NCI-H187 (cell line): Measurements from ENCODE around the gene CD3E.
"Not testable (repeated sequence)": the region's sequence is repeated elsewhere in the genome, so short reads cannot be mapped to it uniquely, and the experiment has no call there.

ENCODE experiments used
- DNase-seq, 2 experiments: peaks; one replicate each; lab custom pipeline; 2025; lab: John Stamatoyannopoulos, UW

The CD3E gene

DNA sequence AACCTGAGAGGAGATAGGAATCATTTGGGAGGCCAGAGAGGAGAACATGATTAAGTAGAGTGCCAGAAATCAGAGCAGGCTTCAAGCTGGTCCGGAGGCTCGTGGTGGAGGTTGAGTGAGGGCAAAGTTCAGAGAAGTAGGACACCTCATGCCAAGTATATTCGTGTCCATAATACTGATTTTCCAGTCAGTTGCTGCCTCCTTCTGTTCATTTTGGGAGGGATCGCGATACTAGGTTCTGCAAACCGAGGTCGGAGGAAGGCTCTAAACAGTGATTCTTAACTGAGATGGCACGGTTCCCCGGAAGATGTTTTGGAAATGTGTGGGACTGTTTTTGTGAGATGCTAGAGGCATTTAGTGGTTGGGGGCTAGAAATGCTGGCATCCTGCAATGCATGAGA, 13.6 kb upstream of the CD3E start:
- no peak for DNase-seq

DNA sequence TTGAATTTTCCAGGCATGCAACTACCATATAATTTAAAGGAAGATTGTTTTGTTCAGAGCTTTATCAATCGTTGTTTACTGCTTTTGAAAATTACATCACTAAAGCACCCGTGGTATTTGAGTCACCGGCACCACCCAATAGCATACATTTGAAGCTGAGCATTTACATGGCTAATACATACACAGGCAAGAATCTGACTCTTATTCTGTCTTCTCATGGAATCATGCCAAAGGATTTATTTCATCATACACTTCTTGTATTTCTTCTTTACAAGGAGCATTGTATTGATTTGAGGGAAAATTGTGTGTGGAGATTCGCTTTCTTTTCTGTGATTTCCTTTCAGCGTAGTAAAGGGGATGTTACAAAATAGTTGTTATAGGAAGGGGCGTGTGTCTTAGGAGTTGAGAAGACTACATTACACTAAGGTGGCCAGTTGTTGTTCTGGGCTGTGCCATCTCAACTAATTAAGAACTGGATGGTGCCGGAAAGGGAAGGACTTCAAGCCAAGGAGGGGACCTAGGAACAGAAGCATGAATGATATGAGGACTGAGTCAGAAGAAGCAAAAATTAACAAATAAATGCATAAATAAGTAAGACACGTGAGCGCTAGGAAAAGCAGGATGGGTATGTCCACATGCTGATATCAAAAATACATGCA, 12.9 kb upstream of the CD3E start:
- no peak for DNase-seq

DNA sequence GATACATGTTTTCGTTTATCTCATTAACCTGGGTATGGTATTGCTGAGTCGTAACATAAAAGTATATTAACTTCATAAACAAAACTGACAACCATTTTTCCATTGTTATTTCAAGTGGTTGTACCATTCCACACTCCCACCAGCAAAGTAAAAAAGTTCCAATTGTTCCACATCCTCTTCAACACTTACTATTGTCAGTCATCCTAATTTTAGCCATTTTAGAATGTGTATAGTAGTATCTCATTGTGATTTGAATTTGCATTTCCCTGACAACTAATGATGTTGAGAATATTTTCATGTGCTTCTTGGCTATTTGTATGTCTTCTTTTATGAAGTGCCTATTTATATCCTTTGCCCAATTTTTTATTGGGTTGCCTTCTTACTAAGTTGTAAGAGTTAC, 10.5 kb upstream of the CD3E start:
- DNase-seq: no peak

DNA sequence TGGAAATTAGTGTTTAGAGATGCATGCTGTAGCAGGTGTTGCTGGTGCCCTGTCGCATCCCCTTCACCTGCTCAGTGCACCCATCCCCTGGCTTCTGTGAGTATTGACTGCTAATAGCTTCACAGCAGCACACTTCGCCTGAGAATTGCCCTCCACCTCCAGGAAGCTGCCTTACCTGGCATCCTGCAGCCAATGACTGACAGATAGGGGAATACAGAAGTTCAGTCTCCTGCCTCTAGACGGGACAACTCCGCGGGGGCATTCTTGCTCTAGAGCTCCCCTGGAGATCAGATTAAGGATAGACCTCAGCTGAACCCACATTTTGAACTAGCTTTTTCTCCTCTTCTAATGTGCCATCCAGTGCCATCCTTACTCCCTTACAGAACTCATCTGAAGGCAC, 9.3 kb upstream of the CD3E start:
- DNase-seq: no peak

DNA sequence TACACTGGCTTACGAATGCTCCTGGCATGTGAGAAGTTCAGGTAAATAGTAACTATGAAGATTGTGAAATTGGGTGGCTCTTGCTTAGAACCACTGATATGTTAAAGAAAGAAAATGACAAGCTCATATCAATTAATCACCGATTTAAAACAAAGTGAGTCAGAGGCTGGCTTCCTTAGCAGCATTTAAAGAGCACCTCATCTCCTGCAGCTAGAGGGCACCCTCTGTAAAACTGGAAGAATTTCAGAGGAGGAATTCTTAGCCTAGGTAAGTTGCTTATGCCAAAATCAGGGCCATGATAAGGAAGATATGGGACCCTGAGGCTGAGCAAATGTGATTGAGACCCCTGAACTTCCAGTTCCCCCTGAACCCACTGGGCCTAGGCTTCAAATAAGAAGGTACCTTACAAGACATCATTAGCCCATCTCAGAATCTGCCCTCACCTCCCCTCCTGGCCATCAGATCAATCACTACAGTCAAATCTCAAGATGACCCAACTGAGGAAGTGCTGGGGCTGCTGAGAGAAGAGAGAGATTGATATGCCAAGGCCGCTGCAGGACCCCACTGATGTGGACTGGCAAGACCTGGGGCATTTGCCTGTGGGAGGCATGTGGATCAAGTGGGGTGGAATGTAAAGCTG, 8.6 kb upstream of the CD3E start:
- DNase-seq: no peak

DNA sequence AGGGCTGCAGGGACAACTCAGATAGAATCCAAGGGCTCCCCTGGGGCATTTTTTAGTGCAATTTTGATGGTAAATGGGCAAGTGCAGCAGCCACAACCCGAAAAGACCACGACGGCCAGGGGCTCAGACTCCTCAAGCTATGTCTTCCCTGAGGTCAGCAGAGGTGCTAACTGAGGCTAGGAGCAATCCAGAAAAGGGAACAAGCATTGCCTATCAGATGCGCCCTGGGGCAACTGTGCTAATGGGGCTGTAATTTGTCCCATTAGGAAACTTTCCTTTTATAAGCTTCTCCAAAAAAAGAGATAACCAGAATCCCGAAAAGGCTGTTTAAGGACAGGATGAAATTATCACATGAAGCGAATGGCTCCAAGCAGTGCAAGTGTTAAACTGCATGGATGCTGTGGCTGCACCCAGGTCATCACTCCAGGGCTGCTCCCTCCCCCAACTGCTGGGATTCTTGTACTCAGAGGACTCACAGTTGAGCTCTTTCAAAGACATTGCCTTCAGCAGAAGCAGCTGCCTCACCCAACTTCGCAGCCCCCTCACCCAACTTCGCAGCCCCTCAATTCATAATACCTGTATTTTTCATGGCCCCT, 2.8 kb upstream of the CD3E start:
- DNase-seq: no peak

DNA sequence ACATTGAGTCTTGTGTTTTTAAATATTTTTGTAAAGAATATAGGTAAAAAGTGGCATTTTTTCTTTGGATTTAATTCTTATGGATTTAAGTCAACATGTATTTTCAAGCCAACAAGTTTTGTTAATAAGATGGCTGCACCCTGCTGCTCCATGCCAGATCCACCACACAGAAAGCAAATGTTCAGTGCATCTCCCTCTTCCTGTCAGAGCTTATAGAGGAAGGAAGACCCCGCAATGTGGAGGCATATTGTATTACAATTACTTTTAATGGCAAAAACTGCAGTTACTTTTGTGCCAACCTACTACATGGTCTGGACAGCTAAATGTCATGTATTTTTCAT, 333 bp upstream of the CD3E start:
- DNase-seq: no peak

DNA sequence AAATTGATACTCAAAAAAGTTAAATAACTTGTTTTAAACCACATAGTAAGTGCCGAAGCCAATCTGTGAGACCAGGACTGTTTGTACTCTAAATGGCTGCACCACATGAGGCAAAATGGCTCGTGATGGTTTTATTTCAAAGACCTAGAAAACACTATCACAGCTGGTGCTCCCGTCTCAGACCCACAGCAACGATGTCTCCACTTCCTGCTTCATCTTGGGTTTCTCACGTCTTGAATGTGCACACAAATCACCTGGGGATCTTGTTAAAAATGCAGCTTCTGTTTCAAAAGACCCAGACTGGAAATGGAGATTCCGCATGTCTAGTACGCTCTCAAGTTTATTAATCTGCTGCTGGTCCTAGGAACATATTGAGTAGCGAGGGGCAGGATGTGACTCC, 1.2 kb downstream of the CD3E start:
- DNase-seq: no peak

DNA sequence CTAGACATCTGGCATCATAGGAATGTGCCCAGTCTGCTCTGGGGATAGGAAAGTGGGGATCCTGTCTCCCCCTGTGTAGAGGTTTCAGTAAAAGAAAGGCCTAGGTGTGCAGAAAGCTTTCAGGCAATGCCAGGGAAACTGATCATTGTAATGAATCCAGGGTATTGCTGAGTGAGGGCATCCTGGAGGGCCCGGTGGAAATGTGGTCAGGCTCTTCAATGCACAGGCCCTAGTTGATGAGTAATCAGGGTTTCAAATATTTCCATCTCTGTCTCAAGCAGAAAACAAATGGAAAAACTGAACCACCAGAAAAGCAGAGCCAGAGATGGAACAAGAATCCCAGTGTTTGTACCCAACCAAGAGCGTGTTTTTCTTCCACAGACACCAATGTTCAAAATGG, 2.0 kb downstream of the CD3E start:
- DNase-seq: no peak

DNA sequence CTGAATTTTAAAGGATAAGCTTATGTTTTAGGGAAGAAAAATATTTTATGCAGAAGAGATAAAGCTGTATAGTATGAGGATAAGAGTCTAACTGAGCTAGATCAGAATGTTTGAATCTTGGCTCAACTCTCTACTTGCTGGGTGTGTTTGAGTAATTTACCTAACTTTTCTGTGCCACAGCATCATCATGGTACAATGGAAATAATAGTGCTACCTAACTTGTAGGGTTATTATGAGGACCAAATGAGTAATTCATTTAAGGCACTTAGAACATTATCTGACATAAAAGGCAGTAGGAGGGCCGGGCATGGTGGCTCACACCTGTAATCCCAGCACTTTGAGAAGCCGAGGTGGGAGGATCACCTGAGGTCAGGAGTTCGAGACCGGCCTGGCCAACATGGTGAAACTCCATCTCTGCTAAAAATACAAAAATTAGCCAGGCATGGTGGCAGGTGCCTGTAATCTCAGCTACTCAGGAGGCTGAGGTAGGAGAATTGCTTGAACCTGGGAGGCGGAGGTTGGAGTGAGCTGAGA, 4.5 kb downstream of the CD3E start:
- DNase-seq: not testable (repeated sequence)

DNA sequence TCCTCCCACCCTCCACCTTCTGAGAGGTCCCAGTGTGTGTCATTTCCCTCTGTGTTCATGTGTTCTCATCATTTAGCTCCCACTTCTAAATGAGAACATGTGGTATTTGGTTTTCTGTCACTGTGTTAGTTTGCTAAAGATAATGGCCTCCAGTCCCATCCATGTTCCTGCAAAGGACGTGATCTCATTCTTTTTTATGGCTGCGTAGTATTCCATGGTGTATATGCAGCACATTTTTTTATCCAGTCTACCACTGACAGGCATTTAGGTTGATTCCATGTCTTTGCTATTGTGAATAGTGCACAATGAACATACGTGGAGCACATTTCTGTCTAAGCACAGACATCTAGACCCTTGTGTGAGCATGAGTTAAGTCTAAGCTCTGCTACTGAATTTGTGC, 5.7 kb downstream of the CD3E start:
- no peak for DNase-seq

DNA sequence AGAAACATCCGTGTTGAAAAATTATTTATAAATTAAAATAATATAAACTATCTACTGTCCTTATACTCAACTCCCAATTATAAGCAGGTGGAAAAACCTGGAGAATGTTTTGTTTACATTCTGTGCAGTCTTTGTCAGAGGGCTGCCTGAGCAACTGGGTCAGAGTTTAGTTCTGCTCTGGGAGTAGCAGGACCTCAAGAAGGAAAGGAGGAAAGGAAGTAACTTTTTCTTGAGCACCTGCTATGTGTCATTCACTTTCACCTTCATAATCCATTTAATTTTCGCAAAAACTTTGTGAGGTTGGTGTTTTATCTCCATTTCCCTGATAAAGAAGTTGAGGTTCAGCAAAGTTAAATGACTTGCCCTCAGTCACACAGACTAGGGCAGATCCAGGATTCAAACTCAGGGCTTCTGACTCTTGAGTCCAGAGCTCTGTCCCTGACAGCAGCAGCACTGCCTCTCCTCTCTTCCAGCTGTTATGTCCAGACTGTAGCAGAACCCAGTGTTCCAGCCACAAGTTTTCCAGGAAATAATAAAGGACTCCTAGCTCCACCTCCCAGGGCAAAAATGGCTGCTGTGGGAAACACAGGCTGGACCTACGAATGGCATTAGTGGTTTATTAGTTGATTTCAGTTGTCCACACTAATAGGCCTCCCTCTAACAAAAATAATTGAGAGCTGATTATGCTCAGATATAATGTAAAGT, 6.4 kb downstream of the CD3E start:
- DNase-seq: no peak

DNA sequence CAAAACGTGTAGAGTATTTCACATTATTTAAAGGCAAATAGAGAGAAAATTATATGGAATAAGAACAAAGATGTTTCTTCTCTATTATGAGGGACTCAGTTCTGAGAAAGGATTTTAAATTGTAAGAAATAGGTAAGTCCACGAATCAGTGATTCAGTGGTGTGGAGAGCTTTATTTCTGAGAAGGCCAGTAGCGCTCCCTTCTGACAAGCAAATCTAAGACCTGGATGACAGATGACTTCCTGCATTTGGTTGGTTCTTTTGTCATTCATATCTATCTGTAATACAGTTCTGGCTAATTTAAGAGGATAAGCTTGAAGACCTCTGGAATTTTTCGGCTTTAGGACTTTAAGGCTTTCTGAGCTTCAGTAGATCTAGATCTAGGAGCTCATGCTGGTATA, 7.0 kb downstream of the CD3E start:
- DNase-seq: no peak

DNA sequence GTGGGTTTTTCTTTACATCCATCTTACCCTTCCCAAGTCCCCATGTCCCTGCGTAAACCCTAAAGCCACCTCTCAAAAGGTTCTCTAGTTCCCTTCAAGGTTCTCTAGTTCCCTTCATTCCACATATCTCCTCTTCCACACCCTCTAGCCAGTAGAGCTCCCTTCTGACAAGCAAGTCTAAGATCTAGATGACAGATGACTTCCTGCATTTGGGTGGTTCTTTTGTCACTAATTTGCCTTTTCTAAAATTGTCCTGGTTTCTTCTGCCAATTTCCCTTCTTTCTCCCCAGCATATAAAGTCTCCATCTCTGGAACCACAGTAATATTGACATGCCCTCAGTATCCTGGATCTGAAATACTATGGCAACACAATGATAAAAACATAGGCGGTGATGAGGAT, 7.8 kb downstream of the CD3E start:
- no peak for DNase-seq

DNA sequence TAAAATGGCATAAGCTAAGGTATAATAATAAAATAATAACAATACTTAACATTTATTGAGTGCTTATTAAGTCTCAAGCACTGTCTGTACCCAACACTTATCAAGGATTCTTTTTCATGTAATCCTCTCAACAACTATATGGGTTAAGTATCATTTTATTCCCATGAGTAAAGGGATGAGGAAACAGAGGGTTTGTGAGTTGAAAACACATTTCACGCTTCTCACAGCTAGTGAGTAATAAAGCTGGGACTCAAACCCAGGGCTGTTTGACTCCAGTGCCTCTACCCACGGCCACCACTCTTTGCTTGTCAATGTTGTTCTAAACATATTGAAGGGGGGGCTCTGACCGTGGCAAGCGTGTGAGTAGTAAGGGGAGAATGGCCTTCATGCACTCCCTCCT, 8.7 kb downstream of the CD3E start:
- no peak for DNase-seq

DNA sequence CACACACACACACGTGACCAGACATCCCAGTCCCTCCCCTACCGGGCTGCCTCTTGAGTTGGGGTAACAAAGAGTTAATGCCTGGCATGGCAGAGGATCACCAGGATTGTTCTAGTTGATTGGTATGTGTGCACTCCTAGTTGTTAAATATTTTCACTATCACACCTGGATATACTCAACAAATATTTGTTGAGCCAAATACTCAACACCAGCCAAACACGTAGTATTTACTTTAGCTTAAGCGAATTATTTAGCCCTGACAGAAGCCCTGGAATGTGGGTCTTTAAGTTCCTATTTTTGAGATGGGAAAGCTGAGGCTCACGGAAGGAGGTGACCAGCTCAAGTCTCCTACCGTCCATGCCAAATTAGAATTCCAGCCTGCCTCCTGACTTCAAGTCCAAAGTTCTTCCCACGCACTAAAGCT, 10.5 kb downstream of the CD3E start:
- no peak for DNase-seq

DNA sequence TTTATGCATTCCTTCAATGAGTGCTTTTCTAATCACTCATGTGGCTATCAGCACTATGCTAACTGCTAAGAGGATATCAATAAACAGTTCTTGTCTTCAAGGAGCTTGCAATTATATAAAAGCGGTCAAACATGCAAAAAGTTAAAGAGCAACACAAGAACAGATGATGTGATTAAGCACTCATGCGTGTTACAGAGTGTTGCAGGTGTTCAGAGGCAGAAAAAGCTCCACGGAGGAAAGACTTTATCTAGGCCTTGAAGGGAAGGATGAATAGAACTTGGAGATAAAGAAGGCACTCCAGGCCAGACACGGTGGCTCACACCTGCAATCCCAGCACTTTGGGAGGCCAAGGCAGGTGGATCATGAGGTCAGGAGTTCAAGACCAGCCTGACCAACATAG, 13.6 kb downstream of the CD3E start:
- no peak for DNase-seq

DNA sequence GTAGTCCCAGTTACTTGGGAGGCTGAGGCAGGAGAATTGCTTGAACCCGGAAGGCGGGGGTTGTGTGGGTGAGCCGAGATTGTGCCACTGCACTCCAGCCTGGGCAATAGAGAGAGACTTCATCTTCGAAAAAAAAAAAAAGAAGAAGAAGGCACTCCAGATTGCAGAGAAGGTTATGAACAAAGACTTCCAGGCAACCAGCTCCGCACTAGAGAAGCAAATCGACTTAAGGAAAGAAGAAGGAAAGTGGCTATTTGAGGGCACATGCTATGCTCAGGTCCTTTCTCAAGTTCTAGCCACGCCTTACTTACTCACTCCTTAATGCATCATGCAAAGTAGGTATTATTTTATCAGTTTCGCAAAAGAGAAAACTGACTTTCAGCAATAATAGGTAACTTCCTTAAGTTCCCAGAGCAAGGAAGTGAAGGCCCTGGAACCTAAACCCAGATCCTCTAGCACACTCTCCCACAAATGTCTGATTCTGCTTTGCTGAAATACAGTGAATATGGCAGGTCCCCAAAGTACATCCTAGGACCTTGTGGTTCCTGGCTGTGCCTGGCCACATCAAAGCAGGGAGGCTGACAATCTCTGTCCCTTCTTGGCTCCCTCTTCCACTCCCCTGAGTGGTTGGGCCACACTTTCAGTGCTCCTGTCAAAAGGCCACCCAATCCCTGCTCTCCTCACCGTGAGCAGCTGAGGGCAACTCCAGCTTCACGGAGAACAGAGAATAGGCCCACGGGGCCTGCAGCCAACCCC, 14.2 kb downstream of the CD3E start:
- no peak for DNase-seq

DNA sequence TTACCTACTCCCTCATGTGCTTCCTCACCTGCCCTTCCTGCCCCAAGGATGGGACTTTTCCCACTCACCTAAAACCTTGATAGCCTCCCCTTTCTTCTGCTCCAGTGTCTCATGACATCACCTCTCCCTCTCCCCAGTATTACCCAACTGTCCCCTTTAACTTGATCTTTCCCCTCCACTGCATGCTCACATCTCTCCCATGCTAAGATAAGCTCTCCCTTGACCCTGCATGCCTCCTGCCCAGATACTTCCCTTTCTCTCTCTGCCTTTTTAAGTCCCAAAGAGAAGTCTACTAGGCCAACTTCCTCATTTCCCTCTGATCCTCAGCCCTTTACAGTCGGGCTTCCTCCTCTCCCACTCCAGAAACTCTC, 14.8 kb downstream of the CD3E start:
- DNase-seq: no peak

DNA sequence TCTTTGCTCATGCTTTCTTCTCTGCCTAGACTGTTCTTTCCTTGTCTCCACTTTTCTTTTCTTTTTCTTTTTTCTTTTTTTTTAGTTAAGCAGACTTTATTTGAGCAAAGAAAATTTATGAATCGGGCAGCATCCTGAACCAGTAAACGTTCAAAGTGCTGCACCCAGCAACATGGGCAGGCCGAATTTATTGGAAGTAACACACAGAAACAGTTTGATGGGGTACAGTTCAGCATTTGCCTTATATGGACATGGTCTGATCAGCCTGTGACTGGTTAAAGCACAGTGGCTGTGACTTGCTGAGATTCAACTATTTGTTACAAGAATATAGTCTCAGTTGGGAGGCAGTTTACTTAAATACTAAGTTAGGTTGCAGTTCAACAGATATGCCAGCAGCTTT, 16.0 kb downstream of the CD3E start:
- no peak for DNase-seq

DNA sequence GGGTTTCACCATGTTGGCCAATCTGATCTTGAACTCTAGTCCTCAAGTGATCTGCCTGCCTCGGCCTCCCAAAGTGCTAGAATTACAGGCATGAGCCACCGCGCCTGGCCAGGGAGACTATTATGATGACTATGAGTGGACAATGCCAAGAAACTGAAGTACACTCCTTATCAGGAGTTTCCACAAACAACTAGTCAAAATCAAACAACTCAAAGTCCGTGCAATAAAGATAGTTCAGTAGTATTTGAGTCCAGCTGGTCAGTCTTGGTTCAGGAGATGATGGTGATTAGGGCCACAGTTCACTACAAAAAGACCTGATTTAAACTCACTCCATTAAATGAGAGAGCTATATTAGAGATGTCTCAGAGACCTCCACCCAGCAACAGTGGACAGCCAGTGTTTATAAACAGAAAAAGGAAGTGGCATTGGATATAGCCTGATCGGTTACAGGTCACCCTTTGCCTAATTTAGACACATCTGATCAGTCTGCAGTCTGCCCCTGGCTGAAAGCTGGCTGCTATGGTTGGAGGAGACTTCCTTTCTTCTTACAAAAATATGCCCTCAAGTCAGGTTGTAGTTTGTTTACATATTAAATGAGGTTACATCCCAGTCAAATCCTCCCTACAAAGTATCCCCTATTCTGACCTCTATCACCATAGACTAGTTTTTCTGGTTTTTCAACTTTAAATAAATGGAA, 17.0 kb downstream of the CD3E start:
- no peak for DNase-seq

DNA sequence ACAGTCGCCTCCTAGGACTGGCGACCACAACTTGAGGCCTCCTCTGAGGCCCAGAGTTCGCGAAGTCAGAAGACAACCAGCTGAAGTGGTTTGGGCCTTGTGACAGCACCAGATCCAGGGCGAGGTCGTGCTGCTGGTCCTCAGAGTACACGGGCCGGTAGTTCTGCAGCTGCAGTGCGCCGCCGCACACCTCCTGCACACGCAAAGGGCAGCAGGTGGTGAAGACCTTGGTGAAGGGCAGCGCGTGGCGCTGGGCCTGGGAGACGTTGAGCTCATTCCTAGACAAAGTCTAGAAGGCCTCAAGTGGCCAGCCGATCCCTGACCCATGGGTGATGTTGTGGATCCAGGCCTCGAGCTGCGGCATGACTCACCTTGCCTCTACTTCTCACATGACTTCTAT, 18.2 kb downstream of the CD3E start:
- DNase-seq: no peak
